ENCODE results near the gene SLC35F4. TPM values are rescaled to one million over a fixed set of nuclear protein-coding genes. Genes with fewer than 3 reads are reported as not detected.

The SLC35F4 gene
- total and polyA plus RNA-seq, 2 of the 4 experiments (the other 2 are of a cell fraction): not detected

- in situ Hi-C loops (cut with MboI; ENCODE audit: low sequenced_read_pairs) (no loop called here), intact Hi-C loops (cut with micrococcal nuclease) (no loop called here), dilution Hi-C loops (cut with HindIII; ENCODE audit: low sequenced_read_pairs, unreplicated experiment) (no loop called here)
- DNase-seq: no peak
- Histone ChIP-seq H3K4me2 (ENCODE audit: low read depth, low read length) (no peak overlapping the region), H4K8ac (ENCODE audit: low read depth in 2 of 2, low read length in 2 of 2) (no peak overlapping the region), H3K4me3 (ENCODE audit: insufficient read depth, low read depth, low read length) (no peak overlapping the region), H2BK20ac (ENCODE audit: low read depth, low read length) (no peak overlapping the region), H3K79me1 (ENCODE audit: low read depth in 1 of 2, low read length in 2 of 2) (no peaks in the 10 kb centered on the region), H2BK15ac (ENCODE audit: low read depth, low read length) (no peak overlapping the region), H3K56ac (ENCODE audit: extremely low read depth, insufficient read depth, low read length) (no peak overlapping the region), H3K9me1 (ENCODE audit: insufficient read depth, low read length) (no peaks in the 10 kb centered on the region), H3K27me3 (ENCODE audit: control insufficient read depth, insufficient read depth, low read length) (no peaks in the 10 kb centered on the region), H2BK120ac (ENCODE audit: low read depth, low read length) (no peak overlapping the region), H4K91ac (ENCODE audit: insufficient read depth, low read depth, low read length) (no peak overlapping the region), H2AFZ (replicated peaks; ENCODE audit: low read length, poor library complexity) (no peak overlapping the region), H3K4ac (ENCODE audit: low read depth, low read length) (no peak overlapping the region), H3K9ac (ENCODE audit: low read depth, low read length) (no peak overlapping the region), H3K18ac (ENCODE audit: low read depth, low read length) (no peak overlapping the region), H3K27ac (ENCODE audit: insufficient read depth, low read length) (no peak overlapping the region), H2AK9ac (replicated peaks; ENCODE audit: low read depth, low read length, poor library complexity) (no peak overlapping the region), H4K20me1 (ENCODE audit: insufficient read depth, low read length) (no peaks in the 10 kb centered on the region), H3K23ac (ENCODE audit: low read depth, low read length) (no peak overlapping the region), H2BK5ac (ENCODE audit: low read depth, low read length, poor library complexity, severe bottlenecking) (no peak overlapping the region), H4K5ac (ENCODE audit: low read depth, low read length) (no peak overlapping the region), H3K9me3 (ENCODE audit: control insufficient read depth, insufficient read depth, low read length) (peaks cover 3% of the 10 kb centered on the region; the same call in 1 of the 2 replicates), H3K4me1 (ENCODE audit: control insufficient read depth, insufficient read depth, low read length) (no peaks in the 10 kb centered on the region), H3K14ac (replicated peaks; ENCODE audit: low read depth, low read length) (no peak overlapping the region), H3K36me3 (ENCODE audit: control insufficient read depth, insufficient read depth, low read length) (no peaks in the 10 kb centered on the region), H2AK5ac (ENCODE audit: low read depth, low read length) (no peak overlapping the region)
- ATAC-seq (ENCODE audit: low read depth): no peak
- ChIA-PET CTCF (no interaction called here), POLR2A (ENCODE audit: unreplicated experiment) (no interaction called here)
- no TSS peak for BruUV-seq (replicated peaks)
- TF ChIP-seq MAFK (IDR thresholded peaks at IDR 0.05; ENCODE audit: low read depth, low read length) (no peak), FOS (IDR thresholded peaks at IDR 0.05; ENCODE audit: low read depth, low read length) (no peak), RFX5 (IDR thresholded peaks at IDR 0.05; ENCODE audit: low read depth, low read length) (no peak), MAZ (IDR thresholded peaks at IDR 0.05; ENCODE audit: borderline replicate concordance, low read depth, low read length) (no peak), POLR2A (IDR thresholded peaks at IDR 0.05; ENCODE audit: low read depth, low read length) (no peak), RCOR1 (IDR thresholded peaks at IDR 0.05; ENCODE audit: insufficient replicate concordance, low read length) (no peak), MXI1 (IDR thresholded peaks at IDR 0.05; ENCODE audit: borderline replicate concordance, low read depth, low read length) (no peak), SMC3 (IDR thresholded peaks at IDR 0.05; ENCODE audit: low read depth, low read length) (no peak)
- WGBS, 2 experiments (ENCODE audit: extremely low coverage in 2 of 2, insufficient read length in 1 of 2): 24% methylated on average over 2 of the region's 3 CpGs; no CpG with 5 or more reads in 1 of the 2 experiments
Measured at GRCh38 chr14:57712698-57713097, 153.2 kb downstream of the SLC35F4 start.
